H1 (cell line): Measurements from ENCODE around the gene HPGDS. TPM values are rescaled to one million over a fixed set of nuclear protein-coding genes. Genes with fewer than 3 reads are reported as not detected.

ENCODE experiments used
- CTCF ChIA-PET: fragments of 300-600 bp; sonication (Branson Sonifier 250); formaldehyde crosslinking; loops from one replicate; lab custom pipeline; 2021; ENCODE audit not compliant: partially characterized antibody; lab: Charles Lee
- POLR2A ChIA-PET: fragments of 300-600 bp; sonication (Branson Sonifier 250); formaldehyde crosslinking; loops from one replicate; lab custom pipeline; 2021; ENCODE audit warnings: inconsistent platforms; ENCODE audit not compliant: partially characterized antibody; lab: Charles Lee
- DNase-seq, 2 experiments: peaks; one replicate each; pipeline versions ENCODE4 v3.0.0 to v3.0.0-alpha.2; 2010 to 2022; ENCODE audit warnings: low spot score in 2 of 2, low read depth in 1 of 2, mixed read lengths in 1 of 2
- FAIRE-seq: peaks from 2 replicates; lab custom pipeline; 2011; peaks lifted over from hg19 to GRCh38; lab: Jason Lieb, UNC
- H2AFZ ChIP-seq: 2 replicates; pipeline ENCODE4 v1.8.1; 2012; ENCODE audit warnings: low read length, inconsistent platforms
- H2AK5ac ChIP-seq: 2 replicates; pipeline ENCODE4 v1.6.1; 2013; ENCODE audit warnings: low read depth, low read length
- H2BK120ac ChIP-seq: replicated peaks from 2 replicates; pipeline ENCODE3; 2013; ENCODE audit warnings: low read depth, low read length, inconsistent platforms
- H2BK12ac ChIP-seq: 2 replicates; pipeline ENCODE4 v1.6.1; 2013; ENCODE audit warnings: low read depth, low read length
- H2BK15ac ChIP-seq: 2 replicates; pipeline ENCODE4 v1.6.1; 2013; ENCODE audit warnings: low read length
- H2BK20ac ChIP-seq: 2 replicates; pipeline ENCODE4 v1.6.1; 2013; ENCODE audit warnings: low read length
- H2BK5ac ChIP-seq: 2 replicates; pipeline ENCODE4 v1.6.1; 2013; ENCODE audit warnings: low read depth, low read length
- H3K14ac ChIP-seq: 2 replicates; pipeline ENCODE4 v1.6.1; 2013; ENCODE audit warnings: inconsistent platforms; ENCODE audit not compliant: insufficient read length
- H3K18ac ChIP-seq: 2 replicates; pipeline ENCODE4 v1.6.1; 2013; ENCODE audit warnings: low read length; ENCODE audit errors: extremely low read depth
- H3K23ac ChIP-seq: 2 replicates; pipeline ENCODE4 v1.6.1; 2013; ENCODE audit warnings: inconsistent platforms; ENCODE audit not compliant: insufficient read length
- H3K23me2 ChIP-seq: 2 replicates; pipeline ENCODE4 v1.6.1; 2013; ENCODE audit warnings: low read depth, low read length
- H3K27ac ChIP-seq: 2 replicates; pipeline ENCODE4 v1.6.1; 2011; ENCODE audit warnings: low read depth, low read length, inconsistent platforms
- H3K27me3 ChIP-seq, 4 experiments: replicated peaks in 1 of 4; 1 replicate in 1 of 4; 2 replicates in 3 of 4; pipeline versions ENCODE4 v1.6.1 to v1.8.1; 2011 to 2013; ENCODE audit warnings: low read length in 3 of 4, mild to moderate bottlenecking in 3 of 4, inconsistent platforms in 2 of 4, mixed read lengths in 2 of 4, moderate library complexity in 1 of 4; ENCODE audit not compliant: control insufficient read depth in 3 of 4, insufficient read depth in 3 of 4; ENCODE audit errors: extremely low read depth in 1 of 4
- H3K36me3 ChIP-seq, 4 experiments: 2 replicates each; pipeline versions ENCODE4 v1.6.1 to v1.8.1; 2011 to 2013; ENCODE audit warnings: mild to moderate bottlenecking in 4 of 4, low read length in 3 of 4, moderate library complexity in 2 of 4, control low read depth in 1 of 4, inconsistent platforms in 1 of 4; ENCODE audit not compliant: insufficient read depth in 4 of 4, control insufficient read depth in 2 of 4
- H3K4ac ChIP-seq: replicated peaks from 2 replicates; pipeline ENCODE3; 2013; ENCODE audit warnings: low read length, low read depth, mixed read lengths, inconsistent platforms; ENCODE audit not compliant: insufficient read length
- H3K4me1 ChIP-seq, 4 experiments: replicated peaks in 1 of 4; 1 replicate in 1 of 4; 2 replicates in 3 of 4; pipeline versions ENCODE4 v1.6.1 to v1.8.1; 2011 to 2013; ENCODE audit warnings: low read length in 3 of 4, inconsistent platforms in 2 of 4, mixed read lengths in 1 of 4; ENCODE audit not compliant: insufficient read depth in 4 of 4, control insufficient read depth in 3 of 4
- H3K4me2 ChIP-seq, 2 experiments: 2 replicates each; pipeline versions ENCODE4 v1.6.1 to v1.8.1; 2011 to 2013; ENCODE audit warnings: low read depth in 2 of 2, low read length in 2 of 2, control low read depth in 1 of 2, inconsistent platforms in 1 of 2, mild to moderate bottlenecking in 1 of 2; ENCODE audit not compliant: insufficient read depth in 1 of 2
- H3K4me3 ChIP-seq, 4 experiments: fragments of 200-600, 300-600 bp in 1 of 4; sonication (generic), shearing (Covaris generic), sonication (Bioruptor Twin) in 1 of 4; 2 replicates each; pipeline versions ENCODE4 v1.5.1 to v1.8.1; 2011 to 2016; ENCODE audit warnings: low read length in 4 of 4, low read depth in 3 of 4, control low read depth in 2 of 4, inconsistent platforms in 2 of 4, mild to moderate bottlenecking in 2 of 4, mixed read lengths in 1 of 4, moderate library complexity in 1 of 4; ENCODE audit not compliant: insufficient read depth in 2 of 4; ENCODE audit errors: extremely low read depth in 1 of 4
- H3K56ac ChIP-seq: replicated peaks from 2 replicates; pipeline ENCODE3; 2013; ENCODE audit warnings: low read depth, mild to moderate bottlenecking, mixed read lengths, low read length, inconsistent platforms; ENCODE audit not compliant: insufficient read length
- H3K79me1 ChIP-seq: 2 replicates; pipeline ENCODE4 v1.6.1; 2013; ENCODE audit warnings: low read depth, low read length, control low read depth
- H3K79me2 ChIP-seq, 2 experiments: 2 replicates each; pipeline versions ENCODE4 v1.6.1 to v1.8.1; 2012 to 2013; ENCODE audit warnings: low read length in 2 of 2, mild to moderate bottlenecking in 2 of 2, inconsistent platforms in 1 of 2; ENCODE audit not compliant: insufficient read depth in 2 of 2, control insufficient read depth in 1 of 2
- H3K9ac ChIP-seq, 4 experiments: replicated peaks in 1 of 4; 1 replicate in 1 of 4; 2 replicates in 3 of 4; pipeline versions ENCODE4 v1.6.1 to v1.8.1; 2011 to 2013; ENCODE audit warnings: low read depth in 3 of 4, low read length in 3 of 4, control low read depth in 2 of 4, mild to moderate bottlenecking in 2 of 4, moderate library complexity in 2 of 4, inconsistent platforms in 1 of 4; ENCODE audit errors: extremely low read depth in 1 of 4
- H3K9me3 ChIP-seq, 2 experiments: 2 replicates each; pipeline versions ENCODE4 v1.6.1 to v1.8.1; 2012 to 2013; ENCODE audit warnings: mild to moderate bottlenecking in 2 of 2, moderate library complexity in 2 of 2, control low read depth in 1 of 2, inconsistent platforms in 1 of 2, low read depth in 1 of 2, low read length in 1 of 2, mixed read lengths in 1 of 2; ENCODE audit not compliant: insufficient read depth in 2 of 2
- H4K20me1 ChIP-seq, 2 experiments: replicated peaks in 1 of 2; 2 replicates each; pipeline versions ENCODE3 to v1.8.1; 2011 to 2013; ENCODE audit warnings: inconsistent platforms in 2 of 2, low read length in 2 of 2, mild to moderate bottlenecking in 1 of 2; ENCODE audit not compliant: insufficient read depth in 2 of 2, control insufficient read depth in 1 of 2
- H4K5ac ChIP-seq: 2 replicates; pipeline ENCODE4 v1.6.1; 2013; ENCODE audit warnings: low read length, low read depth, mixed read lengths, inconsistent platforms; ENCODE audit not compliant: insufficient read length
- H4K8ac ChIP-seq: 2 replicates; pipeline ENCODE4 v1.8.0; 2013; ENCODE audit warnings: mild to moderate bottlenecking, moderate library complexity, low read length, inconsistent platforms; ENCODE audit not compliant: insufficient read depth; ENCODE audit errors: extremely low read depth
- H4K91ac ChIP-seq: replicated peaks from 2 replicates; pipeline ENCODE3; 2013; ENCODE audit warnings: low read length, mixed read lengths, inconsistent platforms; ENCODE audit not compliant: insufficient read length
- CBX8 ChIP-seq: fragments of 300-800, 300-1000 bp; sonication (generic); IDR thresholded peaks from 2 replicates; pipeline ENCODE4 v1.7.1; 2016; ENCODE audit warnings: low read depth, low read length, borderline replicate concordance
- CTCF ChIP-seq, 3 experiments: IDR thresholded peaks; 1 replicate in 2 of 3; 2 replicates in 1 of 3; pipeline versions ENCODE4 v1.5.1 to v1.6.1; 2011; ENCODE audit warnings: low read length in 3 of 3, mild to moderate bottlenecking in 3 of 3, inconsistent platforms in 2 of 3, low read depth in 1 of 3, moderate library complexity in 1 of 3; ENCODE audit not compliant: insufficient read depth in 1 of 3; ENCODE audit errors: control extremely low read depth in 1 of 3
- GTF2F1 ChIP-seq: IDR thresholded peaks from 2 replicates; pipeline ENCODE4 v1.6.1; 2012; ENCODE audit warnings: low read depth, low read length, improper control_type of control experiment, borderline replicate concordance
- JUND ChIP-seq: IDR thresholded peaks from 2 replicates; pipeline ENCODE4 v1.6.1; 2011; ENCODE audit warnings: mild to moderate bottlenecking, improper control_type of control experiment, low read length
- SIX5 ChIP-seq: IDR thresholded peaks from 2 replicates; pipeline ENCODE4 v1.6.1; 2011; ENCODE audit warnings: mild to moderate bottlenecking, low read depth, low read length
- TEAD4 ChIP-seq: IDR thresholded peaks from 2 replicates; pipeline ENCODE4 v1.6.1; 2012; ENCODE audit warnings: low read depth, low read length, inconsistent platforms, mixed read lengths
- WGBS, 2 experiments: shearing (Covaris generic) in 1 of 2; methylation state at CpG; one replicate each; pipeline versions ENCODE4 v1.1.6 to v1.1.7; 2013 to 2015; ENCODE audit warnings: low lambda C conversion rate in 2 of 2, mixed read lengths in 2 of 2, inconsistent platforms in 1 of 2, low coverage in 1 of 2, missing lambda C conversion rate in 1 of 2; ENCODE audit not compliant: insufficient replicate concordance in 2 of 2, insufficient coverage in 1 of 2, insufficient read length in 1 of 2; ENCODE audit errors: extremely low coverage in 1 of 2, missing lambda C conversion rate in 1 of 2; 5-methylcytosine and 5-hydroxymethylcytosine counted together
- polyA plus RNA-seq, 7 experiments: library from polyadenylated mRNA; depleted of rRNA in 3 of 7; stranded (reverse) in 5 of 7; unstranded in 2 of 7; fragments of >200 nt in 5 of 7; fragments of 200-250 nt in 2 of 7; gene quantifications; 1 replicate in 5 of 7; 2 replicates in 1 of 7; 4 replicates in 1 of 7; pipeline versions ENCODE4 v1.2.1 to v1.2.3, GENCODE V29; 2011 to 2013; ENCODE audit warnings: missing spikeins in 2 of 7, mixed read lengths in 2 of 7
- total RNA-seq: library from RNA; stranded (reverse); fragmentation: NEBNext Ultra II Directional; extraction: Animal tissue kit (Norgen Biotek cat#: 25700); gene quantifications from 2 replicates; pipeline ENCODE4 v1.2.1, GENCODE V29; 2021

Gene HPGDS
- total and polyA plus RNA-seq, 2 of the 8 experiments (the other 6 are each of a cell fraction or from before 2014, with no cell fraction given) = not detected

GRCh38 chr4:94352163-94352562 is 9.5 kb upstream of the HPGDS start:
- 81% methylated on average over 4 of the region's 4 CpGs; no CpG with 5 or more reads in 1 of the 2 experiments for WGBS, 2 experiments
- DNase-seq = no peak
- no peak overlapping the region for H3K4me3 ChIP-seq
- H3K23me2 ChIP-seq = no peaks in the 10 kb centered on the region
- H3K79me1 ChIP-seq = no peaks in the 10 kb centered on the region
- TF ChIP-seq TEAD4 (no peak), JUND (no peak), SIX5 (no peak), CTCF (IDR thresholded peaks at IDR 0.05; ENCODE audit: control extremely low read depth in 1 of 3, insufficient read depth in 1 of 3, low read depth in 1 of 3, low read length in 3 of 3) (no peak), CBX8 (no peak), GTF2F1 (no peak)
- no peak overlapping the region for H2BK12ac ChIP-seq
- H2AFZ ChIP-seq = no peak overlapping the region
- ChIA-PET POLR2A (no interaction called here), CTCF (no interaction called here)
- no peak for FAIRE-seq
- H4K91ac ChIP-seq = no peak overlapping the region
- H4K5ac ChIP-seq = no peak overlapping the region
- H3K9me3 ChIP-seq = no peaks in the 10 kb centered on the region
- H3K4me1 ChIP-seq = no peaks in the 10 kb centered on the region
- no peaks in the 10 kb centered on the region for H3K79me2 ChIP-seq
- no peaks in the 10 kb centered on the region for H3K36me3 ChIP-seq
- H4K20me1 ChIP-seq = no peaks in the 10 kb centered on the region
- no peak overlapping the region for H3K4me2 ChIP-seq
- H3K23ac ChIP-seq = no peak overlapping the region
- no peak overlapping the region for H3K56ac ChIP-seq
- no peak overlapping the region for H3K18ac ChIP-seq
- no peak overlapping the region for H2AK5ac ChIP-seq
- no peak overlapping the region for H3K14ac ChIP-seq
- H3K4ac ChIP-seq = no peak overlapping the region
- no peak overlapping the region for H2BK15ac ChIP-seq
- H2BK120ac ChIP-seq = no peak overlapping the region
- H4K8ac ChIP-seq = no peak overlapping the region
- no peak overlapping the region for H2BK20ac ChIP-seq
- H3K9ac ChIP-seq = no peak overlapping the region
- H3K27ac ChIP-seq = no peak overlapping the region
- H3K27me3 ChIP-seq = no peaks in the 10 kb centered on the region
- no peak overlapping the region for H2BK5ac ChIP-seq
